NCI-H460 (cell line): ENCODE measurements around the gene ABCC8. TPM values are rescaled to one million over a fixed set of nuclear protein-coding genes. Genes with fewer than 3 reads are reported as not detected.

Experiments
- DNase-seq: peaks from one replicate; pipeline ENCODE4 v3.0.0-alpha.2; 2016; ENCODE audit warnings: low read depth; ENCODE audit errors: extremely low read depth
- total RNA-seq: library from RNA; depleted of rRNA; stranded (reverse); fragments of >200 nt; shearing (Covaris generic); gene quantifications from 2 replicates; pipeline ENCODE4 v1.2.3, GENCODE V29; 2014; rRNA removed

ABCC8 gene
- total RNA-seq, 1 experiment from 2014 or later: not detected

DNA sequence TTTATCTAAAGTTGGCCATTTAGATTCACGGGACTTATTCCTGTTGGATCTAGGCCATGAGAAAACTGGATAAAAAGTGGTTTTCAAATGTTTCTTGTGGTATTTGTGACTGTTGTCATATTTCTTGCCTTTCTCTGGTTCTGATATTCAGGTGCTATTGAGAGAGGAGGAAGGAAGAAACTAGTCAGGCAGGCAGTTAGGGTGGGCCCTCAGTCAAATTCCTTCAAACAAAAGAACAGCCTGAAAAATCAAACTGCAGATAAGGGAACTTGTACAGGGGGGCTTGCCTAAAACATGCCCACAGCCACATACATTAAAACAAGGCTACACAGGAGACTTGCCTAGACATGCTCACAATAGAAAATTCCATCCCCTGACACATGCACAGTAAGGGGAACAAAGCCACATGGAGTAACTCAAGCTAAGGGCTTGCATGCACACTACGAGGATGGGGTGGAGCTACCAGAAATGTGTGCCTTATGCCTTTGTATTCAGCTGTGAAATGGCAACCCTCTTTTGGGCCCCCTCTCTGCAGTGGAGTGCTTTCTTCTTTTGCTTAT is 106.9 kb downstream of the ABCC8 start:
- DNase-seq: no peak

DNA sequence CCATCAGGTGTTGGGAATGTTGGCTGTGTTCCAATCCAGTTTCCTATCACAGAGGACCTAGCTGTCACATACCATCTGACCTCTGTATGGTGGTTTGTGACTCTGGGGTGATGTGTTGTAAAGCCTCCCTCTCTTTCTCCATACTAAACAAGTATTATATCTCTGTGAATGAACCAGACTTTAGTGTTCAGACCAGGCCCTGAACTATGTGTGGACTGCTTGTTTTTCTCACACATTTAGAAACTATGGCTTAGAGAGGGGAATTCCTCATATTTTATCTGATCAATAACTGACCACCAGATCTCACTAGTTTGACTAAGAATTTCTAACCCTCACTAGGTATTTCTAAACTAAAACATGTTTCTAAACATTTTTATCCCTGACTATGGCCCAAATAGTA is 107.6 kb downstream of the ABCC8 start:
- DNase-seq: no peak

DNA sequence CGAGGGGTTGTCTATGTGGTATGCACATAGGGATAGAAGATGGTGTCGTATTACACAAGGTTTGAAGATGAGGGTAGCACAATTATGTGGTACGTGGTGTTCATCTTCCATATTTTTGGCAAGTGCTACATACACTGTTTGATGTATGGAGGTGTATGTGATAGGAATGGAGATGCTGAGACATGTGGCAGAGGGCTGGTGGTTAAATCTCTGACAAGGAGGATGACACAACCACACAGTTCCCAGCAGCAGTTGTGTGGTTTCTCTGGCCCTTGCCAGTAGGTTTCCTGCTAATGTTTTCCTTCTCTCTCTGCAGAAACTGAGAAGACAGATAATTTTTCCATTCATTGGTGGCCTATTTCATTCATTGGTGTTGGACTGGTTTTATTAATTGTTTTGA is 108.1 kb downstream of the ABCC8 start:
- DNase-seq: no peak

DNA sequence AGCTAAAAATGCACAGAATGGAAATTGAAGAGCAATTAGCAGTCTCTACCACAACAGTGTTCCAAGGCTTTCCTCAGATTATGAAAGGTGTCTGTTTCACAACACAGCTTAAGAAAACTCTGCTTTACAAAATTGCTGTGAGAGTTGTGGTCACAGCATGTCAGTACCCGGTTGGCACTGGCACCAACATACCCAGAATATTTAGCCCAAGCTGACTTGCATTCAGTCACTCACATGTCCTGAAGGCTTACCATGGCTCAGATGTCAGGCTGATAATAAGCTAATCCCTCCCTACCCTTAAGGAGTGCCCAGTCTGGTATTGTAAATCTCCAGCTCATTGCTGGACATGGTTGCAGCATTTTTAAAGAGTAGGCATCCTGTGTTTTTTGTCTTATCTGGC is 110.2 kb downstream of the ABCC8 start:
- DNase-seq: no peak

DNA sequence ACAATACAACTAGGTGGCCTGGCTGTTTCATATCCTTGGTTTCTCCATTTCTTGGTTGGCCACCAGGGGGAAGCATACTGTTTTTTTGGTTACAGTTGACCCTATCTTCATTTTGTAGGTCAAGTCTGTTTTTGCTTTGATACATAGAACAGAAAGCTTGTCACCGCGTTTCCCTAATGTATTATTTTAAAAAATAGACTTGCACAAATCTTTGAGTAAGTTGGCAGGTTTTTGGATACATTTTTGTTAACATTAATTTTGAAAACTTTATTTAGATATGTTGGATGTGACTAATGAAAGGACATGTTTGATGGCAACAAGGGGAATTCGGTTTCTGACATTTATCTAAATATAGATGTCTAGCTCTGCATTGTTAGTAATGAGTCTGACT is 122.0 kb downstream of the ABCC8 start:
- DNase-seq: peak; percentile 65

DNA sequence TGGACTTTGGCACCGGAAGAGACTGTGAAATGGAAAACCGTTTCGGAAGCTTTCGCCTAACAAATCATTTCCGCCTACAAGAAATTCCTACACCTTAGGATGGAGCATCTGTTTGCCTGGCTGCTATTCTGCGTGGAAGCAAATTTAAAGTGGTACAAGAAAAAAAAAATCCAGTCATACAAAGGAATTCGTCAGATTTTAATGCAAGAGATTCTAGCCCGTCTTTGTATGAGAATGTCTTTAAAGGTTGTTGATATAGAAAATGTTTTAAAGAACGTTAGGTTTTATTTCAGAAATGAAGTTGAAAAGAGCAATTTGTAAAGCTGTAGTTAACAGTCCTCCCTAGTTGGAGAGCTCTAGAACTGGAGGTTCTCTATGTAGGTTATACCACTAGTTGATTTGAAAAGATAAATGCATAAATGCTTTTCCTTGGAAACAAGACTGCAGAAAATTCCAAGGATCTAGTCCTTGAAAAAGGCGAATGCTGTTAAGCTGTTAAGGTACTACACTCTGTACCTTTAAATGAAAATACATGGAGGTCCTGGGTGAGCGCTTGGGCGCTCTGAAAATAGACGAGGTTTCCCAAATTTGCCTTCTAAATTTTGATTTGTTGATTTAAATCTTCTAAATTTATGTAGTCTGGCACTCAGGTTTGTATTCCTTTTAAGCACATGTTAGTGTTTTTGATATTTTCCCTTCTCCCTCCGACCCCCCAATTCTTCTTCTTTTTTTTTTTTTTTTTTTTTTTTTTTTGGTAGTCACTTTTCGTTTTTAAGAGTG is 122.6 kb downstream of the ABCC8 start:
- no peak for DNase-seq

DNA sequence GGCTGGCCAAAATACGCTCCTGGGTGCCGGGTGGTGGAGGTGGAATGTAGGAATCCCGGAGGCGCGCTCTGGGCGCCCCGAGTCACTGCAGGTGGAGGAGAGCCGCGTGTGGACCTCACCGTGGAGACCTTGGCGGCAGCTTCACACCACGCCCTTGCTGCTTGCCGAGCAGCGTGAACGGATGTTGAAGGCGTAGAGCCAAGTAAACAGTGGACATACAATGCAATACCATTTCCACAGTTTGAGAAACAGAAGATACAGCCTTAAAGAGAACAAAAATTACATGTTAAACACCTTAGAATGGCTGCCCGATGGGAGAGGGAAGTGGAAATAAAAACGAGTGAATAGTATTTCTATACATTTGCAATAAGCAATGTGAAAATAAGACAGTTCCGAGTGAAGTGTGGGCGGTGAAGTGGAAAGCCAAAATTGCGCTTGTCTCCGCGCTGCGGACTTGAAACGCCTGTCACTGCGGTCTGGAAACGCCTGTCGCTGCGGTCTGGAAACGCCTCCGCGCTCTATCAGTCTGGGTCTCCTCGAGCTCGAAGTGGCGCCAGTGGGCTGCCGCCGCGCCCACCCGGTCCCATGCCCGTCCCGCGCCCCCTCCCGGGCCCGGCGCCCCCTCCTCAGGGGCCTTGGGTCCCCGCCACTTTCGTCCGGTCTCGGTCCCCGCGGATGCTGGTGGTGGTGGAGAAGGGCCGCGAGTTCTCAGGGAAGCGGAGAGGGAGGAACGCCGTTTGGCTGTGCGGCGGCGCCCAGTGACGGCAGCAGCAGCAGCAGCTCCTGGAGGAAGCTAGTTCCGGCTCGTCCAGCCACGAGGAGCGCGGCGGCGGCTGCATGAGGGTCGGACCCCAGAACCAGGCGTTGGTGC is 123.5 kb downstream of the ABCC8 start:
- peak; percentile 50 for DNase-seq

DNA sequence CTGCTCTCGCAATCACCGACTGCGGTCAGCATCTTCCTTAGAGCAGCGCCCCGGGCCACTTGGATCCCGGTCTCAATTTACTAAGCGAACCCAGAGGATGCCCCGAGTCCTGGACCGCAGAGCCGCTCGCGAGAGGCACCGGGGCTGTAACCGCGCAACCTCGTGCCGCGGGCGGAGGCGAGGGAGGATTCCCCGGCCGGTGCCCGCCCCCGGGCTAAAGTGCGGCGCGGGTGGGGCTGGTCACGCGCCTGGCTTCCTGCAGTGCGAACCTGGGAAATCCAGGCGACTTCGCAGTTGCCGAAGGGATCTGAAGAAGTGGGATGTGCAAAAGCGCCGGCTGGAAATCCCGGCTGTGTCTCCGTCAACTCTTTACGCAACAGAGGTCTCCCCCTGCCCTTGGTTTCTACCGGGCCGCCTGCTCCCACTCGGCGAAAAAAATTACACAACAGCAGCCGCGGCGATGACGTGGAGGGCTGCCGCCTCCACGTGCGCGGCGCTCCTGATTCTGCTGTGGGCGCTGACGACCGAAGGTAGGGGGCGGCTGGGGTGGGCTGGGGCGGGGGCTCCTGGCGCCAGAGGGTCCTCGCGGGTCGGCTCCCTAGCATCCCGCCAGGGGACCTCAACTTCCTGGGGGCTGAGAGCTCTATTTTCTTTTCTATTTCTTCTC is 125.0 kb downstream of the ABCC8 start, which contains the start of gene NCR3LG1:
NCR3LG1 (plus strand) TSS at position 291 of the 667 bp plus-strand sequence; CDS start at position 461, 170 bp downstream.
- DNase-seq: peak; percentile 17

DNA sequence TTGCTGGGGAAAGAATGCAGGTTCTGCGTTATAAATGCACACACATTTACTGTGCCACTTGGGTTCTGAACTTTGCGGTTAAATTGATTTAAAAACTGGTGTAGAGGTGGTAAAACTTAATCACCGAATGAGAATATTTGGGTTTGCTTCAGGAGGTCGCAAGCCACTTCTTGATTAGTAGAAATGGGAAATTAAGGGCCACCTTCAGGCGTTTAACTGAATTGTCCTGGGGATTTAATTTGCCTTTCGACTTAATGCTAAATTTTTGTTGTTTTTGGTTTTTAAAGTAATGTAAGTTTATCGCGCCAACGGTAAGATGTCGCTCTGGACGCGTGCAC is 125.5 kb downstream of the ABCC8 start:
- no peak for DNase-seq

DNA sequence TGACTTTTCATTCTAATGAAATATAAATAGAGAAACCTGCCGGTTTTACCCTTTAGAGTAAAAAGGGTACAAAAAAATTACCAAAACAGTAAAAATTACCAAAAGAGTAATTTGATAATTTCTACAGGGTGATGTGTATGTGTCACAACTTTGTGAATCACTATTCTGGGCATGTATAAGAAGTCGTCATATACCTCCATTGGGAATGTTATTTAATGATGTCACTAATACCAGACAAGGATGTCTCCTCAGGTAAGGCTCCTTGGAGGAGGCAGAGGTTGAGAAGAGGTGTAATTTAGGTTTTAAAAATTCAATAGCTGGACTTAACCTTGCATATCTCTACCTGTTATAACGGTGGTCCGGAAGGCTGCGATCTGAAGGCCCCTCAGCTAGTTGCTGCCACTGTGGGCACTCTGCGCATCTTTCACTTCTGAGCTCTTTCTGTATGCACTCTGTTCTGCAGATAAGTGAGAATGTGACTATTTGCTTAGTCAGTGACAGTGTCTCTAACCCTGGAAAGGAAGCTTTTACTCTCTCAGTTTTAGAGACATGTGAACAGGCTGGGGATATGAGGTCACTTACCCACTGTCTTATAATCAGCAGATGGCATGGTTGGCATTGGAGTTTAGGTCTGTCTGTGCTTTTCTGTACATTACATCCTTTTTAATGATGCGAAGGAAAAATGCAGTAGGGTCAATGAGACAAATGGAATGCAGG is 126.0 kb downstream of the ABCC8 start:
- DNase-seq: no peak

DNA sequence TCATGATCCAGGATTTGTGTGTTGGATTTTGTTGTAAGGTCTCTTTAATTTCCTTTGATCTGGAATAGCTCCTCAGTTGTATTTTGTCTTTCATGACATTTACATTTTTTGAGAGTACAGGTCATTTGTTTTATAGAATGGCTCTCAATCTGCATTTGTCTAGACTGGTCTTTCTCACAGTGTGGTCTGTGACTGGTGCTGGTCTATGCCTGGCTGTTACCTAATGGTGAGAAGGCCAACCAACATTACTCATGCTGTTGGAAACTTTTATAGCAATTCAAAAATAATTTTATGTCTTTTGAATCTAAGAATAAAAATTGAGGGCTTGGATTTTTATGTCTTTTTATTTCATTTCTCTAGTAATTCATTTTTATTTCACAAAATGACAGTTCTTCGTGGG is 129.0 kb downstream of the ABCC8 start:
- no peak for DNase-seq

DNA sequence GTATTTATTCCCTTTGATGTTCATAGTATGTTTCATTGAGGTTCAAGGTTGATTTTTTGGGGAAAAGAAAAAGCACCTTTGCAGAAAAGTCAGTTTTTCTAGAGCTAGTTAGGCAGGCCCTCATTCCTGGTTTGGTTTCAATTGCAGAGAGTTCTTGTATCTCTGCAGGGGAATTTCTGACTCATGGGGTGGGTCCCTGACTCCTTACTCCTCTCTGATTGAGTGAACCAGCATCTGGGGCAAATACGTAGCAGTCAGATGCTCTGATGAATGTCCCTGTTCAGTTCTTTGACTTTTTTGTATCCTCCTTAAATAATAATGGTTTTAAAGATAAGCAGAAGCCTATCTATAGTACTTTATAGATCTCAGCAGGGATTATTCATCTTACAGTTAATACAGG is 132.7 kb downstream of the ABCC8 start:
- DNase-seq: no peak

DNA sequence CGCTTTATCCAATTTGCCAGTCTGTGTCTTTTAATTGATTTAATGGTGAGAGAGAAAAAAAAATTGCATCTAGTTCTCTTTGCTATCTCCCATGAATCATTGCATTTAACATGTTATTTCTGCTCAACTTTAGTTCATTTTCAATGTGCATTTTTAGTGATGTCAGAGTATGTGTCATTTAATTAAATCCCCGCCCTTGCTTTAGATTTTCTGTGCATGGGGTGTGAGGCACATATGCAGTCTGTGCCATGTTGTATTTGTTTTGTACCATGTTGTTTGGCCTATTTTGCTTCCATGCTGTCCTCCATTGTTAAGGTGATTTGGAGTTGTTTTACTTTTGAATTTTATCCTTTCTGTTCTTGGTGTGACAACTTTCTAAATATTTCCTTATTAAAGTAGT is 133.4 kb downstream of the ABCC8 start:
- DNase-seq: no peak

Other genes starting within 250 kb of the ABCC8 start
- gene NUCB2, start 200.1 kb downstream of the ABCC8 start, total RNA-seq: 72.7 and 74.6 TPM in 2 replicates
- 9.8 and 11.6 TPM in 2 replicates for gene NCR3LG1, start 125.0 kb downstream of the ABCC8 start, total RNA-seq
- gene KCNJ11, start 88.2 kb downstream of the ABCC8 start, total RNA-seq: 0.74 and 0.81 TPM in 2 replicates
- 24.6 and 35.4 TPM in 2 replicates for gene USH1C, start 67.6 kb upstream of the ABCC8 start, total RNA-seq
- 0.06 TPM in 1 of 2 replicates, not detected in the other for gene OTOG, start 70.4 kb upstream of the ABCC8 start, total RNA-seq
- 0.15 TPM in 1 of 2 replicates, not detected in the other for gene MYOD1, start 242.7 kb upstream of the ABCC8 start, total RNA-seq